Neural cell (in vitro differentiated cells): ENCODE data around the gene INPP5D.

Experiments used
- SMC3 ChIP-seq: fragments of 450-650 bp; conservative IDR thresholded peaks from 2 replicates; pipeline ENCODE4 v1.6.1; 2014; ENCODE audit warnings: antibody characterized with exemption, mild to moderate bottlenecking, moderate library complexity; ENCODE audit not compliant: poor library complexity
- TF ChIP-seq, protein P1 (sequence below): fragments of 450-650 bp; IDR thresholded peaks from 2 replicates; pipeline ENCODE4 v1.5.1; 2014; ENCODE audit warnings: antibody characterized with exemption, mild to moderate bottlenecking, moderate library complexity; ENCODE audit not compliant: poor library complexity, severe bottlenecking

DNA sequence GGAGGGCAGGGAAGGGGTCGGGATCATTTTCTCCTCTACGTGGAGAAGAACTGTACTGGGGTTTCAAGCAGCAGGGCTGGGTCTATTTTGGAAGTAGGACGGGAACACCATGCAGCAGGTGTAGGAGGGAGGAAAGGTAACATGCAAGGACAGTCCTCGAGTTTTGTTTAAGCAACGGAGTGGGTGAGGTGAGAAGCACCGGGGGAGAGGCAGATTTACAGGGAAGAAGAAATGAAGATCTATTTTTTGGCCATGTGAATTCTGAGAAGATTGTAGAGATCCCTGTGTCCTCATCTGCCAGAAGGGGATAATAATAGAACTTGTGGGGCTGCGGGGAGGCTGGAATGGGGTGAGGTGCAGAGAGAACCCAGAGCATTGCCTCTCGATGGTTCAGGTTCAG, 85.6 kb downstream of the INPP5D start:
- no peak for TF ChIP-seq SMC3
- TF ChIP-seq, protein P1, sequence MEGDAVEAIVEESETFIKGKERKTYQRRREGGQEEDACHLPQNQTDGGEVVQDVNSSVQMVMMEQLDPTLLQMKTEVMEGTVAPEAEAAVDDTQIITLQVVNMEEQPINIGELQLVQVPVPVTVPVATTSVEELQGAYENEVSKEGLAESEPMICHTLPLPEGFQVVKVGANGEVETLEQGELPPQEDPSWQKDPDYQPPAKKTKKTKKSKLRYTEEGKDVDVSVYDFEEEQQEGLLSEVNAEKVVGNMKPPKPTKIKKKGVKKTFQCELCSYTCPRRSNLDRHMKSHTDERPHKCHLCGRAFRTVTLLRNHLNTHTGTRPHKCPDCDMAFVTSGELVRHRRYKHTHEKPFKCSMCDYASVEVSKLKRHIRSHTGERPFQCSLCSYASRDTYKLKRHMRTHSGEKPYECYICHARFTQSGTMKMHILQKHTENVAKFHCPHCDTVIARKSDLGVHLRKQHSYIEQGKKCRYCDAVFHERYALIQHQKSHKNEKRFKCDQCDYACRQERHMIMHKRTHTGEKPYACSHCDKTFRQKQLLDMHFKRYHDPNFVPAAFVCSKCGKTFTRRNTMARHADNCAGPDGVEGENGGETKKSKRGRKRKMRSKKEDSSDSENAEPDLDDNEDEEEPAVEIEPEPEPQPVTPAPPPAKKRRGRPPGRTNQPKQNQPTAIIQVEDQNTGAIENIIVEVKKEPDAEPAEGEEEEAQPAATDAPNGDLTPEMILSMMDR, result no peak
